ENCODE measurements around the gene TUBE1.
A peak's percentile ranks its signal among the peaks of the same experiment; 100 is the strongest.
"Not testable (repeated sequence)": the region's sequence is repeated elsewhere in the genome, so short reads cannot be mapped to it uniquely, and the experiment has no call there.

Gene TUBE1

DNA sequence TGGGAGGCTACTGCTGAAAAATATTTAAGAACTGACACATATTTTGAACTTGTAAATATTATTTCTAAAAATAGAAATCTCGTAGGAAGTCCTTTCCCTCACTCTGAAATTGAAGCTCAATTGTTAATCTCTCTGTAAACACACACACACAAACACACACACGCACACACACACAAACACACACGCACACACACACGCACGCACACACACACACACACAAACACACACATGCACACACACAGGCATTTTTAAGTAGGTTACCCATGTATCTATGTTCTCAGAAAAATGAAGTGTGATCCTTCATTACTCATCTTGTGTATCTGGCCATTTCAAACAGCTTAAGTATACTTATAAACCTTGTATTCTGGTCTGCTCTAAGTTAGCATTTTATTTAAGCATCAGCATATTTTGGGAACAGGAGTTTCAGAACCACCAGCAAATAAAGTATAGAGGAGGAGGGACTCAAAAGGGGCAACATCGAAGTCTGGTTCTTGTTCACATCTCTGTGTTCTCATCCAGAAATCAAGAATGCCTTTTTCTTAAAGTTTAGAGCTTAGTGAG lies 21.8 kb downstream of the TUBE1 start:
- DNase-seq (ENCODE audit: low spot score) = no peak

DNA sequence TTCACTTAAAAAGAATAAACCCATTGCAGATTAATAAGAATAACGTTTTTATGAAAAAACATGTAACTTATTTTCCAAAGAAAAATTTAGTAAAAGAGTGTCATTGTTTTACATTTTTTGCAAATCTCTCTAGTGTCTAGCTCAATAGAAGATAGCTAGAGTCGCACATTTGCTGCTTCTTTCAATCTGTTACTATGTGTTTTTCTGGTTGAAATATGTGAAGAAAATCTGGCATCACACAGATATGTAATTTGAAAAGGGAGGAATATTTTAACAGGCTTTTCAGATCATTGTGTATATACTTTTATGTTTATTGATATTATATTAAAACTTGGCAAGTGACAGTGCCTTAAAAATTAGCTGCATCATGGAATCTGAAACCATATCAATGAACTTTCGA lies 24.3 kb downstream of the TUBE1 start:
- DNase-seq (ENCODE audit: low spot score) = no peak

DNA sequence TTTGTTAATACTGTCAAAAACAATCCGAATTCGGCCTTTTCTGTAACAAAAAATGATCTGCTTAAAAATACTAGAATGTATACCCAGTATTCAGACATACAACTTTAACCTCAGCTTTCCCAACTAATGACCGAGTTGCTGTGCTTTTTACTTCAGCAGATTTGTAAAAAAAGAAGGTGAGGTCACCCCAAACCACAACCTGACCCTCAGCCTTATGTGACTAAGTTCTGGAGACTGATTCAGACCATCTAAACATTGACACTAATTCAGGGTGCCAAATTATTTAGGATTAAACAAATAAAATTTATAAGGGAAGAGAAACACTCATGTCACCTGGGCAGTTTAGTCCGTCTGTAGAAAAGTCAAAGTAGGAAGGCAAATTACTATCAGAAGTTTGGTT lies 25.7 kb downstream of the TUBE1 start:
- no peak for DNase-seq (ENCODE audit: low spot score)

DNA sequence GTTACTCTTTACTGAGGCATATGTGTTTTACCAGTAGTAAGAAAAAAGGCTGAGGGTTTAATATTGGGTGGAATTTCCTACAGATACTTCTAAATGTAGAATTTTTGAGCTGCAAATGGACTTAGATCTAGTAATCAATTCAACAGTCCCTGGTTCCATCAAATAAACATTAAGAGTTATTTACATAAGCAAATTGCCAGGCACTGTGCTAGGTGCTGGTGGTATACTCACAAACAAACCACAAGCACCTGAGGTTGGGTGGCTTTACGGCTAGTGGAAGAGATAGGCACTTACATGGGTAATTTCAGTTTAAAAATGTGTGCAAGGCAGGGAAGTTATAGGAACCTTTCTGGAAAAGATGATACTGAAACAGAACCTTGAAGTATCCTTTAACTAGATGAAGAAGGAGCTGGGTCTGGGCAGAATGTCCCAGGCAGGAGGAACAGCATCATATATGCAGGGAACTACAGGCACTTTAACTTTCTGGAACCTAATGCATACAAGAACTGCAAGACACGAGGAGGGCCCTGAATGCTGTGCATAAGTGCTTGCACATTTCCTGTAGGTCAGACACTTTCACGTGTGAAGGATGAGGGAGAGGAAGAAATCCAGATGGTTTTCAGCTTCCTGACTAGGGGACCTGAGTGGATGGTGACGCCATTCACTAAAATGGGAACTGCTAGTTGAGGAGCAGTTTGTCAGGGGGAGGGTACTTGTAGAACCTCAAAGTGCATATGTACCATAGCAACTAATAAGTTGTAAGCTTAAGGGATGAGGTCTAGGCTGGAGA lies 28.8 kb downstream of the TUBE1 start:
- no peak for DNase-seq (ENCODE audit: low spot score)

DNA sequence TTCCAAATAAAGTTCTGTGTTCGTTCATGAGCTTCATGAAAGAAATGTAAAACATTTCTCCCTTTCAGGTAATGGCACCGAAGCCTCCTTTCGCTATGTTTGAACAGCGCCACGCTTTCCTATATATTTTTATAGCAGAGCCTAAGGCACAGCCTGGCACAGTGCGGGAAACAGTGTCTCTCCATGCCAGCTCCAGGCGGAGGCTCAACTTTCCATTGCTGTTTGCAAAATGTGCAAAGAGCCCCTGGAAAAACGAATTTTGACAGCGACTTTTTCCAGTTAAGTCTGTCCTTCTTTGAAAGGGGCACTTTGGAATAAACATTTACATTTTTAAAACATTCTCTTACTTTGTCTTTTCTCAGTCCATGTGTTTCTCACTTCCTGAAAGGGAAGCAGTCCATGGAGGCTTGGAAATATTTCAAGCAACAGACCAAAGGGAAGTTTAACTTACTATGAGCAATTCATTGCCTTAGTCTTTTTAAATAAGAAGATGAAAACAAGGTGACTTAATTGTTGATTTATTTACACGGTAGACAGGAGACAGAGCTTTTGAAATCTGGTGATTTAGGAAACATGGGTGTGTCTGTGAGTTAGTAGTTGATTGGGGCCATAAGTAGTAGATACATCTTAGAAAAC lies 32.6 kb downstream of the TUBE1 start:
- DNase-seq (ENCODE audit: low spot score) = no peak

DNA sequence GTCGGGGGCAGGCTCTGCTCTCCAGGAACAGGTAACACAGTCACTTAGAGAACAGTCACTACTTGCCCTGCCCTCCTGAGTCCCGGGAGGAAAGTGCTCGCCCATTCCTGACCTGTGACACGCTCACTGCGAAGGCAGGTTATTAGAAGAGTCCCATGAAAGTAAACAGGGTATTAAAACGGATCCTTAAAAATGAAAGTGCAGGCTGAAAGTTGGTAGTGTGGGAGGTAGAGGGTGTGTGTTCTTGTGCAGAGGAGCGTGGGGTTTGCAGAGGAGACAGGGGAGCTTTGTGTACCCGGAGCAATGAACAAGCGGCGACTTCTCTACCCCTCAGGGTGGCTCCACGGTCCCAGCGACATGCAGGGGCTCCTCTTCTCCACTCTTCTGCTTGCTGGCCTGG lies 33.3 kb downstream of the TUBE1 start, which contains the start of gene CCN6:
Gene CCN6 (plus strand): TSS at position 104 of the 400 bp plus-strand sequence. CDS start 254 bp downstream, at position 358.
- no peak for DNase-seq (ENCODE audit: low spot score)

DNA sequence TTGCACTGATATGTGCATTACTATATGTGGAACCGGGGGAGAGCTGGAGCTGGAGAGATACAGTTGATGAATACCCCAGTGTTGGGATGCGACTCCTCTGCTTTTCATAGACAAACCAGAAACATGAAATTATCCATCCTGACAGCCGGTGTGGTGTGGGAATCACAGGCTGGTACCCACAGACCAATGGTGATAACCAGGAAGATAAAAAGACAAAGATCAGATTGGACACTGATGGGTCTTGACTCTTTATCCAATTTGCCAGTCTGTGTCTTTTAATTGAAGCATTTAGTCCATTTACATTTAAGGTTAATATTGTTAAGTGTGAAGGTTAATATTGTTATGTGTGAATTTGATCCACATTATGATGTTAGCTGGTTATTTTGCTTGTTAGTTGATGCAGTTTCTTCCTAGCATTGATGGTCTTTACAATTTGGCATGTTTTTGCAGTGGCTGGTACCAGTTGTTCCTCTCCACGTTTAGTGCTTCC lies 36.0 kb downstream of the TUBE1 start:
- not testable (repeated sequence) for DNase-seq (ENCODE audit: low spot score)

DNA sequence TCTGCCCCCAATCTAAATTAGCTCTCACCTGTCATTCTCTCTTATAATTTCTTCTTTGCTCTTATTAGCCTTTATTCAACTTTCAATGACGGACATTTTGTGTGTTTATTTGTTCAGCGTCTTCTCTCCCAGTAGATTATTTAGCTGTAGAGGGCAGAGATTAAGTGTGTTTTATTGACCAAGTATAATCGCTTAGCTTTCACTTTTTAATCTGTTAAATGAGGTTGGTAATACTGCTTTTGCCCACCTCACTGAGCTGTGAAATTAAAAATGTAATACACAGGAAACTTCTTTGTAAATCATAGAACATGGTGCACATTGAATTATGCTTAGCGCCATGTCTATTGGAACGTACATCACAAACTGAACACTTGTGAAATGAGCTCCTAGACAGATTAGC lies 36.9 kb downstream of the TUBE1 start:
- no peak for DNase-seq (ENCODE audit: low spot score)

DNA sequence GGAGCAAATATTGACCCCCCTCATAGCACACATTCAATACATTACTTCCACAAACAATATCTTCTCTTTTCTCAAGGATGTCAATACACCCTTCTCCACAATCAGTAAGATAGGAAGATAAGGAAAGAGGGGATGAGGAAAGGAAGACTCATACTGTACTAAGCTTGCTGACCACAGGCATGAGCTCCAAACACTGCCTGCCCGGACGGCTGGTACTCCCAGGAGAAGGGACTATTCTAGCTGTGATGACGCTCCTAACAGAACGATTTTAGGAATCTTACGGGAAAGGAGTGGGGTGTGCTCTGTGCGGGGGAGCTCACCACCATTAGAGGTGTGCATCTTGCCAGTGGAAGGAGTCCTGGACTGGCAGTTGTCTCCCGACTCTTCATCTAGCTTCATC lies 37.3 kb downstream of the TUBE1 start:
- DNase-seq (ENCODE audit: low spot score) = no peak

DNA sequence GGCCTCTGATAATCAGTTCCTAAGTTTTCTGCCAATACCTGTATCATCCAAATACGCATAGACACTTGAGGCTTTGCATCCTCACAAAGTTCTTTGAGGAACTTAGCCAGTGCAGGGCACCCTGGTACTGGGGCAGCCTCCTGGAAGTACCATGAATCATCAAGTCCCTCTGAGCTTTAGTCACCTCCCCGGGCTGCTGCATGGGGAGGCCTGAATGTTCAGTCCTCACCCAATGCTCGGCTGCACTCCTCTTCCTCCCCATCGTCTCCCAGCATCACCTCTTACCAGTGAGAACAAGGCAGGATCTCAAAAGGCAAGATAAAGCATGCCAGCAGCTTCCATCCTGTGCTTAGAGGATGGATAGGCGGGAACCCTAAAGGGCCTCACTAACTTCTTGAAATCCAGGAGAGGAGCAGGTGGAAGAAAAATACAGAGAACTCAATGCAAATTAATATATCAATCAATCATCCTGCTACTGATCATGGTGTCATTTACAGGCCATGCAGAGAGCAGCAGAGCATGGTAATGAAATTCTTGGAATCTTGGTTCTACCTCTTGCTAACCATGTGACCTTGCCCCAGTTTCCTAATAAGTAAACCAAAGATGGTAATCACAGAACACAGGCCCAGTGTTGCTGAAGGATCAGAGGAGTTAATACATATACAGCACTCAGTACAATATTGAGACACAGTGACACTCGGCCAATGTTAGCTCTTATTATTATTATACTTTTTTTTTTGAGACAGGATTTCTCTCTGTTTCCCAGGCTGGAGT lies 38.1 kb downstream of the TUBE1 start:
- no peak for DNase-seq (ENCODE audit: low spot score)

DNA sequence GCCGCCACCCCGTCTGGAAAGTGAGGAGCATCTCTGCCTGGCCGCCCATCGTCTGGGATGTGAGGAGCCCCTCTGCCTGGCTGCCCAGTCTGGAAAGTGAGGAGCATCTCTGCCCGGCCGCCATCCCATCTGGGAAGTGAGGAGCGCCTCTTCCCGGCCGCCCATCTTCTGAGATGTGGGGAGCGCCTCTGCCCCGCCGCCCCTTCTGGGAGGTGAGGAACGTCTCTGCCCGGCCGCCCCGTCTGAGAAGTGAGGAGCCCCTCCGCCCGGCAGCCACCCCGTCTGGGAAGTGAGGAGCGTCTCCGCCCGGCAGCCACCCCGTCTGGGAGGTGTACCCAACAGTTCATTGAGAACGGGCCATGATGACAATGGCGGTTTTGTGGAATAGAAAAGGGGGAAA lies 39.8 kb downstream of the TUBE1 start:
- not testable (repeated sequence) for DNase-seq (ENCODE audit: low spot score)

DNA sequence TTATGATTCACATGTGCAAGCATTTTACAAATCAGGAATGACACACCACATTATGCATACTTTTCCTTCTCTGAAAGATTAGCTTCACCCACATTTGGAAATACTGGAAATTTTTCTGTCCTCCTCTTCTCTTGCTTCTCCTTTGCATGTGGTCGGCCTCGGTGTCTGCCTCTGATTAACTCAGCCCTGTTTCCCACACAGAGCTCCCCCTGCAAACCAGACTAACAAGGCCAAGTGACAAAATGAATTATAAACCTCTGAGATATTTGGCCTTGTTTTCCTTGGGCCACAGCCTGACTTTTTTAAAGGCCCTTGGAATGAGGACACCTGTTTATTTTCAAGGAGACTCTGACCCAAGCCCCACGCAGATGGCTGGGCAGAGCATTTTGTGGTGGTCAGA lies 42.4 kb downstream of the TUBE1 start:
- peak; percentile 65 for DNase-seq (ENCODE audit: low spot score)

DNA sequence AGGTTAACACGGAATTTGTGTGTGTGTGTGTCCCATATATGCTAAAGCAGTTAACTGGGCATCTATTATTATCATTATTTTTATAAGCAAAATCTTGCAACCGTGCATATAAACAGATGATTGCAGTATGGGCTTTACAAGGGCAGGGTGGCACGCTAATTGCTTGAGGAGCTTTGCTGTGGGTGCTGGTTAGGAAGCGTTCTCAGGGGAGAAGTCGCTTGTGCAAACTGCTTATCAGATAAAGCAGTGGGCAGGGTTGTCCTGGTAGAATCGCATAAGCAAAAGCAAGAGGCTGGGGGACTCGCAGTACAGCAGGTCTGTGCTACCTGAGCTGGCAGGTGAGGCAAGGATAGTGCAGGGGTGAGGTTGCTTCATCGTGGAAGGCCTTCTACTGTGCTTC lies 43.1 kb downstream of the TUBE1 start:
- no peak for DNase-seq (ENCODE audit: low spot score)

DNA sequence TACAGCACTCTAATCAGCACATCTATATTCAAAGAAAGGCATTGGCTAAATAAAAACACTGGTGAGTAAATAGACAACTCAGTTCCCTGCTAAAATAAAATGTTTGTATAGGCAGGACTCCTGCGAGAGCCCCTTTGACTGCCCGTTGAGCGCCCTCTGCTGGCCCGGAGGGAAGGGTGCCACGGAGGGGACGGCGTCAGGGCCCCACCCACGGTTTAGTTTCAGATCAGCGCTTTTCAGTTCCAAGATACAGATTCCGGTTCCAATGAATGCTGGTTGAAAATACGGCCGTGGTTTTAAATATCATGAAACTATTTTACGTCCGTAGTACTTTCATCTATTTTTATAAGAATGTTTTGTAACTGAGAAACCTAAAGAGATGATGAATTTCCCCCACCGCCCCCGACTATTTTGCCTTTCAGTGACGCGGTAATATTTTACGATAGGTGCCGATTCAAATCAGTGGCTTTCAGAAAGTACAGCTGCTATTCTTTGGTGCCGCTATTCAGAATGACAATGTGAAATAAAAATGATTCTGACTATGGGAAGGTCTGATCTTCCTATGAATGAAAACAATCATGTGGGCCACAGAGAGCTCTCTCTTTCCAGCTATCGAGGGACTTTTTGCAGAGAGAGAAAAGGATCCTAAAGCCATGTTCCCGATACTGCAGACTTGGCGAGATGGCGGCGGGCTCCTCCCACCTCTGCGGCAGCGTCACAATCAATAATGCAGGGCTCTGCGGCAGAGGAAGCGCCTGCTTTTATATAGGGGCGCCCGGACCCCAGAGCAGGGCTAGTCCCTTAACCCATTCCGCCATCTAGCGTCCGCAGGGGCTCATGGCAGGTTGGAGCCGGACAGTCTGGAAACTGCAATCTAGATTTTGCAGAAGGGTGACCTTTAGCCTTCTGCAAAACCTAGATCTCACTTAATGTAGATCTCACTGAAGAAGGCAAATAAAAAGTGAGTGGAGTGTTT lies 44.0 kb downstream of the TUBE1 start:
- peak; percentile 90 for DNase-seq (ENCODE audit: low spot score)

DNA sequence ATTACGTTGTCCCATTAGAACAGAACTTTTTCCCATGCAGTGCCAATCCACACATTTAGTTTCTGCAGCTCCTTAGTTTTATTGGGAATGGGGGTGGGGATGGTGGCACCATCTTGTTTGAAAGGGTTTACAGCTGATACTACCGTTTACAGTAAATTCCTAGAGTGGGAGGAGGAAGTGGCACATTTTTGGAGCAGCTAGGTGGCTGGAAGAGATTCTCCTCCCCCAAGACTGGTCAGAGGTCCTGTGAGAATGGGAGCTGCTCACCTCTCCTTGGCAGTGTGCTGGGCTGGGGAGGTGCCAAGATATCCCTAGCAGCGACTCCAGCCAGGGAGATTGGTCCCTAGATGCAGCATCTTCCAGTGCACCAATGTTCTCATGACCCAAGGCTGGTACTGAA lies 45.7 kb downstream of the TUBE1 start:
- no peak for DNase-seq (ENCODE audit: low spot score)

DNA sequence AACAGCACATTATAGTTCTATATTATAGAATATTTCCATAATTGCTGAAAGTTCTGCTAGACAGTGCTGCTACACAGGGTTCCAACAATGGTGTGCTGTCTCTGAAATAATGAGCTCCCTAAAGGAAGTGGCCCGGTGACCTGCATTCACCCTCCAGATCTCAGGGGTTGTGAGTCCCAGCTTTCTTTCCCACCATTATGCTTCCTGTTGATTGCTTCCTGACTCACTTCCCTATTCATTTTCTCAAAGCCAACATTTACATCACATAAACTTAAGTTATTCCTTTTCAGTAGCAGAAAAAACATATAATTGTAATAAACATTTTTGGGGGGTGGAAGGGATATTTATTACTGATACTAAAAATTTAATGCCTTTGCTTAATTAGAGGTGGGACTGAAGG lies 46.3 kb downstream of the TUBE1 start:
- DNase-seq (ENCODE audit: low spot score) = no peak

DNA sequence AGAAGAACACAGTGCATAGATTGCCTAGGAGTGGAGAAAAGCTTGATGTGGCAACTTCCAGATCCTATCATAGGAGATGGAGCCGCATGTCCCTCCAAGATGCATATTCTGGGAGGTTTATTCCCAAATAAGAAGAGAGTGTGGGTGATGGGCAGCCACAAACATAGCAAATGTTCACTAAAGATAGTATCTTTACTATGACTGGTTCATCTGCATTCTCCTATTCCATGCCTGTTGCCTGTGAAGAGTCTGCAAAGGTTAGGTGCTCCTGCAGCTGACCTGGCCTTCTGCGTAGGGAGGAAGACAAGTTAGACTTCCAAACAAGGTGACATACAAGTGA lies 47.9 kb downstream of the TUBE1 start:
- no peak for DNase-seq (ENCODE audit: low spot score)

DNA sequence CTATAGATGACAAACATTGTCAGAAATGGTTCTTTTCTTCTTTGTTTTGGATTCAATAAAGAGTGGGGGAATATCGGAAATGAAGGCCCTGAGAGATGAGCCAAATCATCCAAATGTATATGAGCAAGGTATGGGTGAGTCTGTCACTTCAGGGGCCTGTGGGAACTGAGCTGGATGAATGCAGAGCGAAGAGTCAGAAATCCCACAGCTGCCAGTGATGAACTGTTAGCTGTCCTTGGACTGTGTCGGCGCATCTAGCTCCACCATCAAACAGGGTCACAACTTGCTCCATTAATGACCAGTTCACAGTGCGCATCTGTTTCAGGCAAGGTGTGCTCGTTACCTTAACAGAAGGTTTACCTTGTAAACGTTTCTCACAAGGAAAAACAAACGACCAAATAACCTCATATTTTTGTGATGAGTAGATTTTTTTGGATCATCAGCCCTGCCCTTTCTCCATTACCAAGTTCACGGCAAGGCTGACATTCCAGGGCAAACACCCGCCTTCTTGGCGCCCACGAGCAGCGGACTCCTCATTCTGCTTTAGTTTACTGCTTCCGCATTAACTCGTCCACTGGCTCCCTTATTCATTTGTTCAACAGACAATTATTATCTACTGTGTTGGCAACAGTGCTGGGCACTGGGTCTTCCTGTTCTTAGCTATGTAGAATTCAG lies 48.4 kb downstream of the TUBE1 start:
- DNase-seq (ENCODE audit: low spot score) = no peak

DNA sequence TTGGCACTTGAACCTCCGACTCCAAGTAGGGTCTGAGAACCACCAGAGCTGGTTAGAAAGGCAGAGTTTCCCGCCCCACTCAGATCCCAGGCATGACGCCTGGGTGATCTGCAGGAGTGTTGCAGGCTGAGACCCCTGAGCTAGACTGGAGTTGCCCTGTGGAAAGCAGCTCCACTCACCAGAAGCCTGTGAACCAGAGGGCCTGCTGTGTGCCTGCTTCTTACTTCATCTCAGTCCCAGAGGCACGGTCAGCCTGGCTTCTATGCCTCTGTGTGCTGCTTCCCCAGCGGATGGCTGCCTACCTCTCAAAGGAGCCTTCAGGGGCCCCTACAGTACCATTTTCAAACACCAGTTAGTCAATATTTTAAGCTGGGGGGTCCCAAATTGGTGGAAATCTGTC lies 49.0 kb downstream of the TUBE1 start:
- no peak for DNase-seq (ENCODE audit: low spot score)

DNA sequence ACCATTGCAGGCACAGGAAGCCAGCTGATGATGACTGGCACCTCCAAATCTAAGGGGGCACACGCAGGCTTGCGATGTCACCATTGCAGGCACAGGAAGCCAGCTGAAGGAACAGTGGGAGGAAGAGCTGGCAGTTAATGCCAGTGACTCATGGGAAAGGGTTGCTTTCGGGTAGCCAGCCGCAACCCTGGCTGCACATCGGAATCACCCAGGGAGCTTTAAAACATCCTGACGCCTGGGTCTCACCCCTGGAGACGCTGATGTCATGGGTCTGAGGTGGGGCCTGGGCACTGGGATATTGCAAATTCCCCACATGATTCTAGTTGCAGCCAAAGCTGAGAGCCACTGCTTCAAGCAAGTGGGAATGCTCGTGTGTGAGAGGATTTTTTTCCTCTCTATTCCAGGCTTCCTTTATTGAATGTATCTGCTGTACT lies 49.5 kb downstream of the TUBE1 start:
- peak; percentile 82 for DNase-seq (ENCODE audit: low spot score)

Data from AG08396 (cell line).